NCI-H1092 (cell line): ENCODE measurements around the gene PLEKHA7.

Experiments used
- DNase-seq: peaks from one replicate; lab custom pipeline; 2025; lab: John Stamatoyannopoulos, UW

The PLEKHA7 gene

GRCh38 chr11:16770016-16770415, 244.2 kb downstream of the PLEKHA7 start:
- DNase-seq = no peak

GRCh38 chr11:16769386-16769785, 244.8 kb downstream of the PLEKHA7 start:
- DNase-seq = no peak

GRCh38 chr11:16767957-16768356, 246.3 kb downstream of the PLEKHA7 start:
- DNase-seq = no peak

- no peak for DNase-seq
These were observed 247.1 kb downstream of the PLEKHA7 start for GRCh38 chr11:16767137-16767536.

- no peak for DNase-seq
These were observed 249.3 kb downstream of the PLEKHA7 start for GRCh38 chr11:16764888-16765287.

GRCh38 chr11:16763746-16764145, 250.5 kb downstream of the PLEKHA7 start:
- no peak for DNase-seq

GRCh38 chr11:16759857-16760508, 254.2 kb downstream of the PLEKHA7 start:
- DNase-seq = no peak

GRCh38 chr11:16758382-16759024, 255.7 kb downstream of the PLEKHA7 start:
- DNase-seq = no peak

- no peak for DNase-seq
These were observed 263.8 kb downstream of the PLEKHA7 start for GRCh38 chr11:16750417-16750816.

GRCh38 chr11:16749666-16750065, 264.5 kb downstream of the PLEKHA7 start:
- no peak for DNase-seq

- DNase-seq = no peak
These were observed 265.1 kb downstream of the PLEKHA7 start for GRCh38 chr11:16749092-16749491.

- DNase-seq = no peak
These were observed 268.1 kb downstream of the PLEKHA7 start for GRCh38 chr11:16745950-16746605.

- DNase-seq = no peak
These were observed 270.0 kb downstream of the PLEKHA7 start for GRCh38 chr11:16744128-16744725.

- no peak for DNase-seq
These were observed 270.7 kb downstream of the PLEKHA7 start for GRCh38 chr11:16743478-16743877.

GRCh38 chr11:16741473-16741872, 272.7 kb downstream of the PLEKHA7 start:
- no peak for DNase-seq

- DNase-seq = no peak
These were observed 275.0 kb downstream of the PLEKHA7 start for GRCh38 chr11:16738947-16739815.

GRCh38 chr11:16738193-16738946, 275.8 kb downstream of the PLEKHA7 start, which contains the start of gene C11orf58:
Gene C11orf58 (plus strand): TSS chr11:16738647. CDS start chr11:16738779, 132 bp downstream.
- peak; percentile 98 for DNase-seq

GRCh38 chr11:16737818-16738192, 276.4 kb downstream of the PLEKHA7 start:
- DNase-seq = no peak
